Rectal smooth muscle tissue (tissue), 1 donor: ENCODE results near the gene FER1L5.

ENCODE experiments used
- H3K27ac ChIP-seq: one replicate; pipeline ENCODE4 v1.7.0; 2013; ENCODE audit warnings: low read depth, low read length, inconsistent platforms
- H3K27me3 ChIP-seq: one replicate; pipeline ENCODE4 v1.7.0; 2013; ENCODE audit warnings: low read length; ENCODE audit not compliant: control insufficient read depth, insufficient read depth
- H3K36me3 ChIP-seq: one replicate; pipeline ENCODE4 v1.7.0; 2013; ENCODE audit warnings: low read length; ENCODE audit not compliant: control insufficient read depth, insufficient read depth
- H3K4me1 ChIP-seq: one replicate; pipeline ENCODE4 v1.7.0; 2013; ENCODE audit warnings: low read length; ENCODE audit not compliant: control insufficient read depth, insufficient read depth
- H3K4me3 ChIP-seq: one replicate; pipeline ENCODE4 v1.7.0; 2013; ENCODE audit warnings: low read length
- H3K9ac ChIP-seq: one replicate; pipeline ENCODE4 v1.7.0; 2013; ENCODE audit warnings: low read length

FER1L5 gene

DNA sequence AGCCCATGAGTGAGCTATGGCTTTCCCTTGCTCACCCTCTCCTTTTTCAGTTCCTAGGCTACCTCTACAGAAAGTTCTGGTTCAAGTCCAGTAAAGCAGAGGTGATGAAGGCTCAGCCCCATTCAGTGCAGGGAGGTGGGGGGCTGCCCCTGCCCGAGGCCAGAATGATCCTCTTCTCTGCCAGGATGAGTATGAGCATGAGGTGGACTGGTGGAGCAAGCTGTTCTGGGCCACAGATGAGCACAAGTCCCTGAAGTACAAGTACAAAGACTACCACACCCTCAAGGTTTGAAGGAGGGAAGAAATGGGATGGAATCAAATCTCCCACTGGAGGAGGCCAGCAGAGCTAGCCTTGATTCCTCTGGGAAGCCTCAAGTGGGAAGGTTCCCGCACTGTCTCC is 54.9 kb downstream of the FER1L5 start:
- no peaks in the 10 kb centered on the region for H3K27me3 ChIP-seq
- no peaks in the 10 kb centered on the region for H3K4me1 ChIP-seq
- H3K4me3 ChIP-seq = no peak overlapping the region
- no peak overlapping the region for H3K27ac ChIP-seq
- H3K36me3 ChIP-seq = no peaks in the 10 kb centered on the region
- H3K9ac ChIP-seq = no peak overlapping the region

- Histone ChIP-seq H3K27ac (no peak overlapping the region), H3K27me3 (no peaks in the 10 kb centered on the region), H3K36me3 (peaks cover 1% of the 10 kb centered on the region), H3K4me1 (no peaks in the 10 kb centered on the region), H3K4me3 (no peak overlapping the region), H3K9ac (no peak overlapping the region)
Measured at GRCh38 chr2:96698221-96698861, 55.8 kb downstream of the FER1L5 start.

DNA sequence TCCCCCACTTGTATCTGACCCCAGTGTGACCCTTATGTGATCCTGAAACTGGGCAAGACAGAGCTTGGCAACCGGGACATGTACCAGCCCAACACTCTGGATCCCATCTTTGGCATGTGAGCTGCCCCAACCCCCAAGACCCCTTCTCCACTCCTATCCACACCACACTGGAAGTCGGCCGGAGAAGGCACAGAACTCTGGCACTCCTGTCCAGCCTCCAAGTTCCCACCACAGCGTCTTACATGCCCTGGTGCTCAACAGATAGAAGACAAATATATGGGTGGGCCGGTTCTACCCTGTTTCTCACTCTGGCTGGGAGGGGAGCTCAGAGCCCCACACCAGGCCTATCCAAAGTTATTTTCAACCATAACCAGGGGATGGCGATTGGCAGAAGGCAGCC is 56.5 kb downstream of the FER1L5 start:
- no peaks in the 10 kb centered on the region for H3K4me1 ChIP-seq
- H3K9ac ChIP-seq = no peak overlapping the region
- H3K4me3 ChIP-seq = no peak overlapping the region
- no peaks in the 10 kb centered on the region for H3K27me3 ChIP-seq
- H3K36me3 ChIP-seq = peaks cover 3% of the 10 kb centered on the region
- no peak overlapping the region for H3K27ac ChIP-seq

DNA sequence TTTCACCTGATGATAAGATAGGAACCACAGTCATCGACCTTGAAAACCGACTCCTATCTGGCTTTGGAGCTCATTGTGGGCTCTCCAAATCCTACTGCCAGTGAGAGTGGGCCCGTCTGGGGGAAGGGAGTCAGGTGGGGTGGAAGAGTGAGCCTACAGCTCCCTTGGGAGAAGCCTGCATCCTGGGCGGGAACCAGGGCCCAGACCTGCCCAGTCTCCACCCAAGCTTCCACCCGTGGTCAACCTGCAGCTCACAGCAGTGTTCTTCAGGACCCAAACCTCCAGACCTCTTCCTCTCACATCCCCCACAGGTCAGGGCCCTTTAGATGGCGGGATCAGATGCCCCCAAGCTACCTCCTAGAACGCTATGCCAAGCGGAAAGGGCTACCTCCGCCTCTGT is 57.1 kb downstream of the FER1L5 start:
- Histone ChIP-seq H3K9ac (no peak overlapping the region), H3K36me3 (peaks cover 6% of the 10 kb centered on the region), H3K4me3 (no peak overlapping the region), H3K27ac (no peak overlapping the region), H3K4me1 (no peaks in the 10 kb centered on the region), H3K27me3 (no peaks in the 10 kb centered on the region)

- H3K4me3 ChIP-seq = no peak overlapping the region
- no peaks in the 10 kb centered on the region for H3K4me1 ChIP-seq
- no peak overlapping the region for H3K27ac ChIP-seq
- peaks cover 6% of the 10 kb centered on the region for H3K36me3 ChIP-seq
- no peak overlapping the region for H3K9ac ChIP-seq
- H3K27me3 ChIP-seq = no peaks in the 10 kb centered on the region
Measured at GRCh38 chr2:96700086-96700485, 57.5 kb downstream of the FER1L5 start.

- no peak overlapping the region for H3K4me3 ChIP-seq
- H3K36me3 ChIP-seq = peaks cover 10% of the 10 kb centered on the region
- H3K27me3 ChIP-seq = no peaks in the 10 kb centered on the region
Measured at GRCh38 chr2:96701636-96702035, 59.1 kb downstream of the FER1L5 start.

GRCh38 chr2:96702098-96702785 is 59.7 kb downstream of the FER1L5 start:
- H3K9ac ChIP-seq = no peak overlapping the region
- H3K36me3 ChIP-seq = peaks cover 16% of the 10 kb centered on the region
- no peak overlapping the region for H3K4me3 ChIP-seq

More at GRCh38 chr2:96701636-96702035, 59.1 kb downstream of the FER1L5 start:
- H3K4me1 ChIP-seq = no peaks in the 10 kb centered on the region
- no peak overlapping the region for H3K27ac ChIP-seq
- no peak overlapping the region for H3K9ac ChIP-seq

DNA sequence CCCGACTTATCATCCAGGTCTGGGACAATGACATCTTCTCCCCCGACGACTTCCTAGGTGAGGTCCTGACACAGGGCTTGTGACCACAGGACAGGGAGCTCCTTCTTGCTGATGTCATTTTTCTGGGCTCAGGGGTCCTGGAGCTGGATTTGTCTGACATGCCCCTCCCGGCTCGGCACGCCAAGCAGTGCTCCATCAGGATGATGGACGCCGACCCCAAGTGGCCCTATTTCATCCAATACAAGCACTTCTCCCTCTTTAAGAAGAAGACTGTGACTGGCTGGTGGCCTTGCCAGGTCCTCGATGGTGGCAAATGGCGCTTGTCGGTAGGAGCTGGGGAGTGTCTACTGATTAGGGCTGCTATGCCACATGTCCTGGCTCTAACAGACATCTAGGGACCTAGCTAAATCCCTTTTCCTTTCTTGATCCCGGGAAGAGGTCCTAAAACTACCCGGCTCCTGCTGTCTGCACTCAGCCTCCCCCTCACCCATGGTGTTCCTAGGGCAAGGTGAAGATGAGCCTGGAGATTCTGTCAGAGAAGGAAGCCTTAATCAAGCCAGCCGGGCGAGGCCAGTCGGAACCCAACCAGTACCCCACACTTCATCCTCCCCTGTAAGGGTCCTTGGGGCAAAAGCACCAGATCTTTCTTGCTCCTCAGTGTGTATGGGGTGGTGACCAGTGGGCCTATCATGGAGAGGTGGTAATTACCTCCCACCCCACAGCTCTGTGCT is 60.6 kb downstream of the FER1L5 start:
- peaks cover 20% of the 10 kb centered on the region for H3K36me3 ChIP-seq
- no peak overlapping the region for H3K9ac ChIP-seq
- H3K27ac ChIP-seq = no peak overlapping the region
- no peaks in the 10 kb centered on the region for H3K4me1 ChIP-seq
- H3K27me3 ChIP-seq = no peaks in the 10 kb centered on the region
- no peak overlapping the region for H3K4me3 ChIP-seq

More at GRCh38 chr2:96702098-96702785, 59.7 kb downstream of the FER1L5 start:
- no peaks in the 10 kb centered on the region for H3K4me1 ChIP-seq
- H3K27ac ChIP-seq = no peak overlapping the region
- H3K27me3 ChIP-seq = no peaks in the 10 kb centered on the region

DNA sequence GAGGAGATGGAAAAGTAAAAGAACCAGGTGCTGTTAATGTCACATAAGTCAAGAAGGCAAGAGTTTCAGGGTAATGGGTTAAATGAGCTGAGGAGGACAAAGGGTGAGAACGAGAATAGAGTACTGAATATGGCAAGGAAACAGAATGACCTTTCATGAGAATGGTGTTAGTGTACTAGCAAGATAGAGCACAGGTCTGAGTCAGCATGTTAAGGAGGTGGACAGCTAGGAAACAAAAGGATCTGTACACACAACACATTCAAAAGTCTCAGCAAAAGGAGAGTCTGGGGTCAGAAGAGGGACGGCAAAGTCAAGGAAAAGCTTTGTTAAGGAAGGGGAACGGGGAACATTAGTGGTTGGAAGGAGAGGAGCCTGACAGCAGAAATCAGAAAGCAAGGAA is 68.4 kb downstream of the FER1L5 start:
- H3K27me3 ChIP-seq = no peaks in the 10 kb centered on the region
- H3K4me3 ChIP-seq = no peak overlapping the region
- H3K27ac ChIP-seq = no peak overlapping the region
- peaks cover 40% of the 10 kb centered on the region for H3K36me3 ChIP-seq
- H3K9ac ChIP-seq = no peak overlapping the region
- H3K4me1 ChIP-seq = no peaks in the 10 kb centered on the region

GRCh38 chr2:96715658-96716057 is 73.1 kb downstream of the FER1L5 start:
- no peaks in the 10 kb centered on the region for H3K4me1 ChIP-seq
- no peaks in the 10 kb centered on the region for H3K27me3 ChIP-seq
- no peak overlapping the region for H3K4me3 ChIP-seq
- H3K9ac ChIP-seq = no peak overlapping the region
- no peak overlapping the region for H3K27ac ChIP-seq
- peaks cover 21% of the 10 kb centered on the region for H3K36me3 ChIP-seq

- Histone ChIP-seq H3K9ac (no peak overlapping the region), H3K27ac (no peak overlapping the region), H3K36me3 (peaks cover 14% of the 10 kb centered on the region), H3K27me3 (no peaks in the 10 kb centered on the region), H3K4me3 (no peak overlapping the region), H3K4me1 (no peaks in the 10 kb centered on the region)
Measured at GRCh38 chr2:96716388-96716787, 73.8 kb downstream of the FER1L5 start.

GRCh38 chr2:96726131-96726530 is 83.6 kb downstream of the FER1L5 start:
- H3K4me3 ChIP-seq = no peak overlapping the region
- H3K36me3 ChIP-seq = peaks cover 5% of the 10 kb centered on the region
- no peak overlapping the region for H3K27ac ChIP-seq
- no peaks in the 10 kb centered on the region for H3K4me1 ChIP-seq
- no peaks in the 10 kb centered on the region for H3K27me3 ChIP-seq
- H3K9ac ChIP-seq = no peak overlapping the region
